Measurements from ENCODE around the gene NKD2.

Gene NKD2

DNA sequence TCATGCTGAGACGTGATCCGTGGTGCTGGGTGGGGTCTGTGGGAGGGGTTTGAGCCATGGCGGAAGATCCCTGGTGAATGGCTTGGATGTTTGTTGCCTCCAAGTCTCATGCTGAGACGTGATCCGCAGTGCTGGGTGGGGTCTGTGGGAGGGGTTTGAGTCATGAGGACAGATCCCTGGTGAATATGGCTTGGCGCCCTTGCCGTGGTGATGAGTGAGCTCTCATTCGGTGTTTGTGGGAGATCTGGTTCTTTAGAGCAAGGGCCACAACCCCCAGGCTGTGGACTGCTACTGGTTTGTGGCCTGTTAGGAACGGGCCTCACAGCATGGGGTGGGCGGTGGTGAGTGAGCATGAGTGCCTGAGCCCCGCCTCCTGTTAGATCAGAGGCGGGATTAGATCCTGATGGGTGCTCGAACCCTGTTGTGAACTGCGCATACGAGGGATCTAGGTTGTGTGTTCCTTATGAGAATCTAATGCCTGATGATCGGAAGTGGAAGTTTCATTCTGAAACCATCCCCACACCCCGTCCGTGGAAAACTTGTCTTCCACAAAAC is 31.2 kb downstream of the NKD2 start:
- Histone ChIP-seq H2AFZ (ENCODE audit: low read depth, low read length, severe bottlenecking) (no peak overlapping the region), H3K9me3 (ENCODE audit: insufficient read depth, low read length) (no peaks in the 10 kb centered on the region), H3K9ac (ENCODE audit: low read length) (no peak overlapping the region), H3K27me3 (ENCODE audit: low read length) (no peaks in the 10 kb centered on the region), H3K9me2 (replicated peaks; ENCODE audit: insufficient read depth, low read length) (no peaks in the 10 kb centered on the region), H3K4me2 (ENCODE audit: low read depth, low read length, poor library complexity, severe bottlenecking) (no peak overlapping the region), H3K36me3 (ENCODE audit: low read length) (no peaks in the 10 kb centered on the region), H4K20me1 (ENCODE audit: low read depth, low read length) (no peaks in the 10 kb centered on the region), H3K27ac (ENCODE audit: low read depth, low read length) (no peak overlapping the region), H3K4me3 (ENCODE audit: insufficient read depth, low read length, poor library complexity, severe bottlenecking) (no peak overlapping the region), H3F3A (ENCODE audit: insufficient read depth) (no peaks in the 10 kb centered on the region), H3K79me2 (ENCODE audit: insufficient read depth, low read length) (no peaks in the 10 kb centered on the region)
- TF ChIP-seq, protein P1, sequence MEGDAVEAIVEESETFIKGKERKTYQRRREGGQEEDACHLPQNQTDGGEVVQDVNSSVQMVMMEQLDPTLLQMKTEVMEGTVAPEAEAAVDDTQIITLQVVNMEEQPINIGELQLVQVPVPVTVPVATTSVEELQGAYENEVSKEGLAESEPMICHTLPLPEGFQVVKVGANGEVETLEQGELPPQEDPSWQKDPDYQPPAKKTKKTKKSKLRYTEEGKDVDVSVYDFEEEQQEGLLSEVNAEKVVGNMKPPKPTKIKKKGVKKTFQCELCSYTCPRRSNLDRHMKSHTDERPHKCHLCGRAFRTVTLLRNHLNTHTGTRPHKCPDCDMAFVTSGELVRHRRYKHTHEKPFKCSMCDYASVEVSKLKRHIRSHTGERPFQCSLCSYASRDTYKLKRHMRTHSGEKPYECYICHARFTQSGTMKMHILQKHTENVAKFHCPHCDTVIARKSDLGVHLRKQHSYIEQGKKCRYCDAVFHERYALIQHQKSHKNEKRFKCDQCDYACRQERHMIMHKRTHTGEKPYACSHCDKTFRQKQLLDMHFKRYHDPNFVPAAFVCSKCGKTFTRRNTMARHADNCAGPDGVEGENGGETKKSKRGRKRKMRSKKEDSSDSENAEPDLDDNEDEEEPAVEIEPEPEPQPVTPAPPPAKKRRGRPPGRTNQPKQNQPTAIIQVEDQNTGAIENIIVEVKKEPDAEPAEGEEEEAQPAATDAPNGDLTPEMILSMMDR (IDR thresholded peaks at IDR 0.05; ENCODE audit: insufficient read depth, low read length, poor library complexity, severe bottlenecking): no peak
- no peak for TF ChIP-seq EZH2phosphoT487 (conservative IDR thresholded peaks at IDR 0.05; ENCODE audit: low read length)

DNA sequence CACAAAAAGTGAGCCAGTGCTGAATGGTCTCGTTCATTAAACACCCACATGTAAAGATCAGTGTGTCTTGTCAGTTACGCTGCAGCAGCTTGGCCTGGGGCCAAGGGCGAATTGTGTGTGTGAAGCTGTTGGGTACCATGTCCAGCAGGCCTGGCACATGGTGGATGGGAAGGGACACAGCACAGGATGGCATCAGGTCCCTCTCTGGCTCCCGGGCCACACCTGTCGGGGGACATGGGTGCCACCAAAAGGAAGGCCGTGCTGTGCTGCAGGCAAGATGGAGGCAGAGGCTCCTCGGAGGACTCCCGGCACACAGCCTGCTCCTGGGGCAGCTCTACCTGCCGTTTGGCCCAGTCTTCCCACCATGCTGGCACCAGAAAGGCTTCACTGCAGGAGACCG is 32.0 kb downstream of the NKD2 start:
- Histone ChIP-seq H3F3A (ENCODE audit: insufficient read depth) (no peaks in the 10 kb centered on the region), H3K79me2 (ENCODE audit: insufficient read depth, low read length) (no peaks in the 10 kb centered on the region), H3K27me3 (ENCODE audit: low read length) (no peaks in the 10 kb centered on the region), H4K20me1 (ENCODE audit: low read depth, low read length) (no peaks in the 10 kb centered on the region), H2AFZ (ENCODE audit: low read depth, low read length, severe bottlenecking) (no peak overlapping the region), H3K4me3 (ENCODE audit: insufficient read depth, low read length, poor library complexity, severe bottlenecking) (no peak overlapping the region), H3K9ac (ENCODE audit: low read length) (no peak overlapping the region), H3K9me3 (ENCODE audit: insufficient read depth, low read length) (no peaks in the 10 kb centered on the region), H3K27ac (ENCODE audit: low read depth, low read length) (no peak overlapping the region), H3K9me2 (replicated peaks; ENCODE audit: insufficient read depth, low read length) (no peaks in the 10 kb centered on the region), H3K36me3 (ENCODE audit: low read length) (no peaks in the 10 kb centered on the region), H3K4me2 (ENCODE audit: low read depth, low read length, poor library complexity, severe bottlenecking) (no peak overlapping the region)
- TF ChIP-seq EZH2phosphoT487 (conservative IDR thresholded peaks at IDR 0.05; ENCODE audit: low read length): no peak
- TF ChIP-seq, protein P1 (IDR thresholded peaks at IDR 0.05; ENCODE audit: insufficient read depth, low read length, poor library complexity, severe bottlenecking): no peak

DNA sequence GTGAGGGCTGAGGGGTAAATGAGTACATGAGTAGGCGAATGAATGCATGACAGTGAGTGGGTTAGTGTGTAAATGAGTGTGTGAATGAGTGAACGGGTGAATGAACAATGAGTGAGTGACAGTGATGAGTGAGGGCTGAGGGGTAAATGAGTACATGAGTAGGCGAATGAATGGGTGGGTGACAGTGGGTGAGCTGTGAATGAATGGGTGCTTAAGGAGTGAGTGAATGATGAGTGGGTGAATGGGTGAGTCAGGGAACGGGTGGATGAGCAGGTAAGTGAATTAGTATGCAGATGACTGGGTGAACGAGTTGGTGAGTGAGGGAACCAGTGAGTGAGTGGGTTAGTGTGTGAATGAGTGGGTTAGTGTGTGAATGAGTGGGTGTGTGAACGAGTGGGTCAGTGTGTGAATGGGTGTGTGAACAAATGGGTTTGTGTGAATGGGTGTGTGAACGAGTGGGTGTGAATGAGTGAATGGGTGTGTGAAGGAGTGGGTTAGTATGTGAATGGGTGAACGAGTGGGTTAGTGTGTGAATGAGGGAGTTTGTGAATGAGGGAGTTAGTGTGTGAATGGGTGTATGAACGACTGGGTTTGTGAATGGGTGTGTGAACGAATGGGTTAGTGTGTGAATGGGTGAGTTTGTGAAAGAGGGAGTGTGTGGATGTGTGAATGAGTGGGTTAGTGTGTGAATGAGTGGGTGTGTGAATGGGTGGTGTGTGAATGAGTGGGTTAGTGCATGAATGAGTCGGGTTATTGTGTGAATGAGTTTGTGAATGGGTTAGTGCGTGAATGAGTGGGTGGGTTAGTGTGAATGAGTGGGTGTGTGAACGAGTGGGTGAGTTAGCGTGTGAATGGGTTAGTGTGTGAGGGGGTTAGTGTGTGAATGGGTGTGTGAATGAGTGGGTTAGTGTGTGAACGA is 32.9 kb downstream of the NKD2 start:
- Histone ChIP-seq H2AFZ (ENCODE audit: low read depth, low read length, severe bottlenecking) (no peak overlapping the region), H3K27me3 (ENCODE audit: low read length) (no peaks in the 10 kb centered on the region), H3K36me3 (ENCODE audit: low read length) (no peaks in the 10 kb centered on the region), H3K9ac (ENCODE audit: low read length) (no peak overlapping the region), H3F3A (ENCODE audit: insufficient read depth) (no peaks in the 10 kb centered on the region), H3K27ac (ENCODE audit: low read depth, low read length) (no peak overlapping the region), H3K9me2 (replicated peaks; ENCODE audit: insufficient read depth, low read length) (no peaks in the 10 kb centered on the region), H3K4me2 (ENCODE audit: low read depth, low read length, poor library complexity, severe bottlenecking) (no peak overlapping the region), H3K4me3 (ENCODE audit: insufficient read depth, low read length, poor library complexity, severe bottlenecking) (no peak overlapping the region), H3K9me3 (ENCODE audit: insufficient read depth, low read length) (no peaks in the 10 kb centered on the region), H3K79me2 (ENCODE audit: insufficient read depth, low read length) (no peaks in the 10 kb centered on the region), H4K20me1 (ENCODE audit: low read depth, low read length) (no peaks in the 10 kb centered on the region)
- TF ChIP-seq, protein P1 (IDR thresholded peaks at IDR 0.05; ENCODE audit: insufficient read depth, low read length, poor library complexity, severe bottlenecking): no peak
- TF ChIP-seq EZH2phosphoT487 (conservative IDR thresholded peaks at IDR 0.05; ENCODE audit: low read length): no peak
